ENCODE data around the gene COA4.
A peak's percentile ranks its signal among the peaks of the same experiment; 100 is the strongest.

COA4 gene

DNA sequence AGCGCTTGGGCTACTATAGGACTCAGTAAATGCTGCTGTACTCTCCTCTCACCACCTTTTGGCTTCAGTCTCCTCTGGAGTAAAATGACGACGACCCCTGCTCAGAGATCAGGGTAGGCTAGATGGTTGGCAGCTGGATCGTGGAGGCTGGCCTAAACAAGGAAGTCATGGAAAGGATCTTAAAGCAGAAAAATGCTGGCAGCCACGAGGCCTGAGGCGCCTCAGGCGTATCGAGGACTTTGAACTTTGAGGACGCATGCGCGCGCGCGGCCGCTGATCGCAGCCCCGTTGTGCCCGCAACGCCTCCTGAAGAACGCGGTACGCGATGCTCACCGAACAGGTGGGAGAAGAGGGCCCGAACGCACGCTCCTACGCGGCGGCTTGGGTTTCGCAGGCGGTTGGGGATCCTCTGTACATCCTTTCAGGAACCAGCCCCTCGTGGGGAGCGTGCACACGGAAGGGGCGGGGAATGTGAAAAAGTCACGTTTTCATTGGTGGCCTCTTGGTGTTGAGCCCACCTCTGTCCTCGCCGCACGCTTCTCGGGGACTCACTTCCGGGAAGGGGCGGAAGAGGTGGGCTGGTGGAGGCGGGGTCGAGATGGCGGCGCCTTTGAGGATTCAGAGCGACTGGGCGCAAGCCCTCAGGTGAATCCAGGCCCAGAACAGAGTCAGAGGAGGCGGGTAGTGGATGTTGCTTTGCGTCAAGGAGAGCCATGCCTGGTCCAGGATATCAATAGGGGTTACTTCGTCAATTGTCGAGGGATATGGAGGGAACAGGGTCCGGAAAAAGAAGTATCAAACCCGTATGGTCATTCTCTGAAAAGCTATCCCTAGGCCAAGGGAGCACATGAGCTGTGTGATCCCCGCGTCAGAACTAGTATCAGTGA lies at the start of gene COA4, which contains the start of gene PAAF1:
Gene COA4 (minus strand): TSS at position 423 of the 887 bp plus-strand sequence. CDS start 3,468 bp downstream, outside the sequence.
Gene PAAF1 (plus strand): TSS at position 576 of the 887 bp plus-strand sequence. CDS start 23 bp downstream, at position 599.
- peak; percentile 99 for DNase-seq (ENCODE audit: low read depth, low spot score)

DNA sequence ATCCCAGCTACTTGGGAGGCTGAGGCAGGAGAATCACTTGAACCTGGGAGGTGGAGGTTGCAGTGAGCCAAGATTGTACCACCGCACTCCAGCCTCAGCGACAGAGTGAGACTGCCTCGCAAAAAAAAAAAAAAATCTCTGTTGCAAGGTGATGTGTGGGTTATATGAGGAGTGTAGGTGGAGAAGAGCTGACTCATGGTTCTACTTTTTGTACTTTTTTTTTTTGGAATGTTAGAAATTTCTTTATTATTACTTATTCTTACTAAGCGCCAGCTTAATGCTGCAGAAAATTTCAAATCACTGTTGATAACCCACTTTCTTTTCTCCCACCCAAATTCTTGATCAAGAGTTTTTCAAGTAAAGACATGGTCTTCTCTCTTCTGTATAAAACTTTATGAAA lies 44.5 kb upstream of the COA4 start:
- no peak for DNase-seq (ENCODE audit: low read depth, low spot score)

DNA sequence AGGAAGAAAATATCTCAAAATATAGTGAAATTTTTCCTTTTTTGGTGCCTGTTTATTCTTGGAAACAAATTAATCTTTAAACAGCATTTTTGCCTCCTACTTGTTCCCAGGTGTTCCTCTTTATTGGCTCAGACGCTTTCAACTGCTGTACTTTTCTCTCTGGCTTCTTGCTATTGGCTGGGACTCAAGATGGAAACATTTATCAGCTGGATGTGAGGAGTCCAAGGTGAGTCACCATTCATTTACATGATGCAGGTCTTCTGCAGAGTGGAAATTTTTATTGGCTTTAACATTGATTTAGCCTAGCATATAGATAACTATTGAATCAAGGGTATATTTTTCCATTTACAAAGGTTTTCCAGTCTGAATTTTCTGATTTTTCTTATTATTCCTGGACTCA lies 39.8 kb upstream of the COA4 start:
- DNase-seq (ENCODE audit: low read depth, low spot score): no peak

DNA sequence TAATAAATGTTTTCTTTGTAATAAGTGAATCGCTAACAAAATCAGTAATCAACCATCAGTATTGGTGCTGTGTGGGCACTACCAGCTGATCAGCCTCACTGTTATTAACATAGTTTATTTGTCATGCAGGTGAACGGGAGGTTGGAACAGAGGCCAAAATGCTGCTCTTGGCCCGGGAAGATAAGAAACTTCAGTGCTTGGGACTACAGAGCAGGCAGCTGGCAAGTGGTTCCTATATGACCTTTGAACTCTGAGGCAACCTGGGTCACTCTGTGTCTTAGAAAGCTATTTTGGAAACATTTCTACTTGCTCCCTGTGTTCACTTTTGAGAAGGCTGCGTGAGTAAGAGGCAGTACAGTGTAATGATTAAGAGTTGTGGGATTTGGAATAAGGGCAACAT lies 37.6 kb upstream of the COA4 start:
- no peak for DNase-seq (ENCODE audit: low read depth, low spot score)

DNA sequence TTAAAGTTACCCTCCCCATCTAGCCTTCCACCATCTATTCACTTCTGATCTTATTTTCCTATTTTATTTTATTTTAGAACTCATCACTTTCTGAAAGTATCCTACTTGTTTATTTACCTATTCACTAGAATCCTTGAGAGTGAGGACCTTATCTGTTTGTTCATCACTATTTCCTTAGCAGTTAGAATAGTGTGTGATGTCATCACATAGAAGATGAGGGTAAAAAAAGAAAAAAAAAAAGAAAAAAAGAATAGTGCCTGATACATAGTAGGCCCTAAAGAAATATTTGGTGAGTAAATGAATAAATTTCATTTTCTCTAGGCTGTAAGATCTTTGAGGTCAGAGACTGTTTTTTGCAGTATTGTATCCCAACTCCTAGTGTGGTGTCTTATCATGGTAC lies 36.8 kb upstream of the COA4 start:
- no peak for DNase-seq (ENCODE audit: low read depth, low spot score)

DNA sequence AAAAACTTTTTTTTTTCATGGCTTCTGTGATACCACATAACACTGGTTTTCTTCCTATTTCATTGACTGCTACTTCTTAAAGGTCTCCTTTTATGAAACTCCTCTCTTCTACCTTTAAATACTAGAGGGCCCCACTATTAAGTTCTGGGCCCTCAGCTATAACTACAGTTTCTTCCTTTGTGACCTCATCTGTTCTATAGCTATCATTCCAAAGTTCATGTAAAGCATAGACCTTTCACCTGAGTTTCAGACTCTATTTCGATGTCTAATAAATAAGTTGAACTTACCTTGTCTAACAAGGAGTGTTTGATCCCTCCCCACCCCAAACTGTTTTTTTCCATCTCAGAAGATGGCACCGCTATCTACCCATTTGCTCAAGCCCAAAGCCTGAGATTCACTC lies 35.4 kb upstream of the COA4 start:
- DNase-seq (ENCODE audit: low read depth, low spot score): no peak

DNA sequence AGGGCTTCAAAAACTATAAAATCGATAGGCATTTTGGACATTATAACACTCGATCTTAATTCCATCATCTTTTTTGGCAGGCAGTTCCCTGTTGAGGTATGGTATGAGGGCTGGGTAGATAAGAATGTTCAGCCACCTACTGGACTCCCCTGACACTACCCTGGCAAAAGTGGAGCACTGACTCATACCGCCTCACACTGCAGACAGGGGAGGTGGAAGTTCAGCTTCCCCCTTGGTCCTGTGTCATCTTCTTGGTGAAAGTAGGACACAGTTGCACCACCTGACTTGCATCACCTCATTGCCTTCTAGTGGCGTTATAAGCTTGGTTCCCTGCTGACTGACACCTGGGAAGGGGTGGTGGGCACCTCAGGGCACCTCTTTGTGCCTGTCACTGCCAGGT lies 30.5 kb upstream of the COA4 start:
- DNase-seq (ENCODE audit: low read depth, low spot score): peak; percentile 12

DNA sequence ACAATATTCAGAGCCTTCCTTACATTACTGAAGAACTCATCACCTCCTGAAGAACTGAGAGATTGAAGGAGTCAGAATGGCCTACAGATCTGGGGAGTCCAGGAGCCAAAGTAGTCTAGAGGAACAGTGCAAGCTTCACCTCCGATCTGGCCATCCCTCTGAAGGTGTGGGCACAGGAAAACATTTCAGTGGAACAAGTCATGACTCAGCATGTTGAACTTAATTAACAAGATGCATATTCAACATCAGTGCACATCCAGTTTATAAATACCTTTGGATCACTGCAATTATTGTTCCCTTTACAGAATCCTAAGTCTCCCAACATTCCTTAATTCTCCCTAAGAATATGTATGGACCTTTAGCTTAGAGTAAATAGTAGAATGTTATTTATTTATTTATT lies 25.7 kb upstream of the COA4 start:
- DNase-seq (ENCODE audit: low read depth, low spot score): no peak

DNA sequence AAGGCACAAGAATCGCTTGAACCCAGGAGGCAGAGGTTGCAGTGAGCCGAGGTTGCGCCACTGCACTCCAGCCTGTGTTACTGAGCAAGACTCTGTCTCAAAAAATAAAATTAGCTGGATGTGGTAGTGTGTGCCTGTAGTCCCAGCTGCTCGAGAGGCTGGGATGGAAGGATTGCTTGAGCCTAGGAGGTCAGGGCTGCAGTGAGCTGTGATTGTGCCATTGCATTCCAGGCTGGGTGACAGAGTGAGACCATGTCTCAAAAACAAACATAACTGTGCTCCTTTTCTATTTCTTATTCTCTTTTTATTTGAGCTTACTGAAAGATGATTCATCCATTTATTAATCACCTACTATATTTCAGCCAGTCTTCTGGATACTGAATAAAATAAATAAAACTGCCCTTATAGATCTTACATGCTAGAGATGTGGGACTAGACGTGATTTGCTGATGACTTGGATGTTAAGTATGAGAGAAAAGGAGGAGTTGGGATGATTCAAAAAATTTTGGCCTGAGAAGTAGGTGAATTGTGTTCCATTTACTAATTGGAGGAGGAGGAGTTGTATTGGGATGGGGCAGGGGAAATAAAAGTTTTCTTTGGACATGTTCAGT lies 18.2 kb upstream of the COA4 start:
- no peak for DNase-seq (ENCODE audit: low read depth, low spot score)

DNA sequence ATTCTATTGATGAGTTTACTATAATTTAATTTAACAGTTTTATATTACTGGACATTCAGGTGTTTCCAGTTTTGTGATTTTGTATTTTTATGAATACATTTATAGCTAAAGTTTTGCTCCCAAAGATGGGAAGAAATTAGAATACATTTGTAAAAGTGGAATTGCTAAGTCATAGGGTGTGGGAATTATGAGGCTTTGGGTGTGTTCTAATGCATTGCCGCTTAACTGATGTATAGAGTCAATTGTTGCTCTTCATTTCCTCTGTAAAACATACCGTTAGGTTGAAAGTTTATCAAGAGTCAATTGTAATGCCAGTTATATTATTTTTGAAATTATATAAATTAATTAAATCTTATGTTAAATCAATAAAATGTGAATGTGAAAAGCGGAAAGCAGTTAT lies 16.4 kb upstream of the COA4 start:
- DNase-seq (ENCODE audit: low read depth, low spot score): no peak

DNA sequence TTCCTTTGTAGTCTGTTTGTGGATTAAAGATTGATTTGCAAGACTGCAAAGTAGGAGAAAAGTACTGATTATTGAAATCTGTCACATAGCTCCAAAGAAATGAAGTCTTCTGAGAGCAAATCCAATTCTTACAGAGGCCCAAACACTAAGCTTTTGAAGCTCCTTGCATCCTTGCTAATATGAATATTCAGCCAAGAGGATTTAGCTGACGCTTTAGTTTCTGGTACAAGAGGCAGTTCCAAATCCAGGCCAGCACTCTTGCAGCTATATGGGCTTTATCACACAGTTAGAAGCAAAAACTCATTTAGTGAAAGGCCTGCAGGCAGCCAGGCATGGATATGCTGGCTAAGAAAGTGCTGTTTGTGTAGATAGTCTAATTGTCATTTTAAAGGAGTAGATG lies 12.9 kb upstream of the COA4 start:
- no peak for DNase-seq (ENCODE audit: low read depth, low spot score)

DNA sequence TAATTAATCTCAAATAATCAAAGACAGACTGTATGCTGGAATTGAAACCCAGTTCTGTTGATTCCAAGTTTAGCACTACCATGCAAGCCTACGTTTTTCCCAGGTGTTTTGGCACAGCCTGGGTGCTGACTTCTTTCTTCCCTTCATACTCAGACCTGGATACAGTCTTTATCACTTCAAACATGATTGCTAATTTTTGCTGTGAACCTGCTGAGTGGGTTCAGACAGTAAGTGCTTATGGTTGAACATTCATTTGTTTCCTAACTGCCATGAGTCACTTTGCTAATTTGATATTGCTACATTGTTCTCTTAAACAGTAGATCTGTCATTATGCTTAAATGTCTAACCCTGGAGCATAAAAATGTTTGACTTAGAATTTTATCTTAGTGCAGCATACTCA lies 12.4 kb upstream of the COA4 start:
- no peak for DNase-seq (ENCODE audit: low read depth, low spot score)

DNA sequence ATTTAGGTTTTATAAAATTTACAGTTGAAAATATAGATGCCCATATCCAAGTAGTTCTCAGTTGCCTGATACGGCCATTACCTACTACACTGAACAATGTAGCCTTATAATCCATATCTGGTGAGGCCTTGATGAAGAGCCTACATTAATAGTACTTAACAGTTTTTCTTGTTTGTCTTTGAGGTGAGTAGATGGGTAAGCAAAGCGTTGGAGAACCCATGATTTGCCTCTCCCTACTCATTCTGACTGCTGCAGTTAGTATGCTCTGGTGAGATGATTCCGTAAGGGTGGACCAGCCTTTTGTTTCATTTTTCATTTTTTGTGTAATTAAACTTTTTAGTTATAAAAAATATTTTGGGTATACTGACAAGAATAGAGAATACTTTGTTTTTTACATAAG lies 11.6 kb upstream of the COA4 start:
- no peak for DNase-seq (ENCODE audit: low read depth, low spot score)

DNA sequence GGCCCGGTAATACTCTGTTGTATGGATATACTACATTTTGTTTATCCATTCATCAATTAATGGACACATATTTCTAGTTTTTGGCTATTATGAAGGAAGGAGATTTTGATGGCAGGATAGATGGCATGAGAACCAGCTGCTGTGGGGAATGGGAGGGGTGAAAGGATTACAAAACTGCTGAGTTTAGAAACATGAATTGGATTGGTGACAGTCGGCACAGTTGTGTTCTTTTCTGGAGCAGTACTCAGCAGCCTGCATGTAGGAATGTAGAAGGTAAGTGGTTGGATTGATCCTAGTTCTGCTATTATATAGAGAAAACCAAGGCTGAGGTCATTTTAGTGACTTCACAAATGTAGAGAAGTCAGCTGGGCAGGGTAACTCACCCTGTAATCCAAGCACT lies 7.2 kb upstream of the COA4 start:
- no peak for DNase-seq (ENCODE audit: low read depth, low spot score)

DNA sequence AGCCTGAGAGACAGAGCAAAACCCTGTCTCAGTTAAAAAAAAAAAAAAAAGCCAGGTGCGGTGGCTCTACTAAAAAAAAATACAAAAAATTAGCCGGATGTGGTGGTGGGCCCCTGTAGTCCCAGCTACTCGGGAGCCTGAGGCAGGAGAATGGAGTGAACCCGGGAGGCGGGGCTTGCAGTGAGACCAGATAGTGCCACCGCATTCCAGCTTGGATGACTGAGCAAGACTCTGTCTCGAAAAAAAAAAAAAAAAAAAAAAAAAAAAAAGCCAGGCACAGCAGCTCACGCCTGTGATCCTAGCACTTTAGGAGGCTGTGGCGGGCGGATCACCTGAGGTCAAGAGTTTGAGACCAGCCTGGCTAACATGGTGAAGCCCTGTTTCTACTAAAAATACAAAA lies 3.8 kb upstream of the COA4 start:
- DNase-seq (ENCODE audit: low read depth, low spot score): peak; percentile 93

DNA sequence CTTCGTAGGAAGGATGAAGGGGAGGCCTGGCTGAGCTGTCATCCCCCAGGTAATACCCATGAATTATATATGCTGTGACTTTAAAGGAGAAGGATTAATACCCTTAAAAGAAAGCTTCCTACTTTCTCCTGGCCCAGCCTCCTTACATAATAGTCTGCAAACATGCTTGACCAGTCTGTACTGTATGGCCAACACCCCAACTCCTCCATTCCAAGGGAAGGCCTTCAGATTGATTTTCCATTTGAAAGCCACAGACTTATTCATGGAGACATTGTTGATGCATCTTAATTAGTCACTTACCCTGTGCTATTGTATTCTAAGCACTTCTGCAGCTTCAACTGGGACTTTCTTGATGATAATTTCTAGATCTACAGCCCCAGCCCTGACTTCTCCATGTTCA lies 2.1 kb upstream of the COA4 start:
- DNase-seq (ENCODE audit: low read depth, low spot score): no peak

DNA sequence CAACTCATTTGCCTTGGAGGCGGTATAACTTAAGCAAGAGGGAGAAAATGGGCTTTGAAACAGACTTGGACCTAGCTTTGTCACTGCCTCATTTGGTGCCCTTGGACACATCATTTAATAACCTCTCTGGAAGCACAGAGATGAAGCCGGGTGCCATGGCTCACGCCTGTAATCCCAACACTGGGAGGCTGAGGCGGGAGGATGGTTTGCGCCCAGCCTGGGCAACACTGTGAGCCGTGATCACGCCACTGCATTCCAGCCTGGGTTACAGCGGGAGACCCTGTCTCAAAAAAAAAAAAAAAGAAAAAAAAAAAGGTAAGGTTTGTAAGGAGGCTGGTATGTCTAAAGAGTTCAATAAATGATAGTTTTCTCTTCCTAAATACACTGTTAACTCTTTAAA lies 806 bp downstream of the COA4 start:
- DNase-seq (ENCODE audit: low read depth, low spot score): peak; percentile 39

DNA sequence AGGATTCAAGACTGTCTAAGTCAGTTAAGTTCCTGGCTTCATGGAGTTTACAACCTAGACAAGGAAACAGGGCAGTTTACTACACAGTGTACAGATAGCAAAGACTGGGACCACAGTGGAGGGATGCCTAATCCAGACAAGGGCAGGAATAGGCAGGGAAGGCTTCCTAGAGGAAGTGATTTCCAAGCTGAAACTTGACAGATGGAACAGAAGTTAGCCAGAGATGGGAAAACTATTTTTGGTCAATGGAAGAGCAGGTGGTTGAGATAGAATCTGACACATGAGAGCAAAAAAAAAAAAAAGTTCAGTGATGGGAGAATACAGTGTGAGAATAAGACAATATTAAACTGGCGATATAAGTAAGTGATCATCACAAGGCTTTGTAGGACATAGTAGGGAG lies 1.3 kb downstream of the COA4 start:
- DNase-seq (ENCODE audit: low read depth, low spot score): no peak

DNA sequence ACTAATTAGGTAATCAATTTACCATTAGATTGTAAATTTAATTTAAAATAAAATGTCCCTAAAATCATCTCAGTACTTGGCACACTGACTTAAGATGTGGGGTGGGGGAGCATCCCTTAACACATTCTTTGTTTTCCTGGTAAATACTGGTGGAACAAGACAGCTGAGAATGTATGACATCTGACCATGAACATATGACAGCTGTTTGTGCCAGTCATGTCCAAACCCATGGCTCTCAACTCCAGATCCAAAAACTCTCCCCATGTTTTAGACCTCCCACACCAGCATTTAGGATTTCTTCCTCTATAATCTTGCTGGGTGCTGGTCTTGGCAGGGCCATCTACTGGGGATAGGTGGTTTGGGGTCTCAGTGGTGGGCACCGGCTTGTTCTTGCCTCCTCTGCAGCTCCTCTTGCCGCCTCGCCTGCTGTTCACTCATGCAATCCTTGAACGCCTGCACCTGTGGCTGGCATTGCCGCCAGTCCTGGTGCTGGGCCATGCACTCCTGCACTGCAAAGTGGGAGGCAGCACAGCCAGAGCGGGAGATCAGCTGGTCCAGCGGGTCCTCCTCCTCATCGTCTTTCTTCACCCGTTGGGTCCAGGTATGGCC lies 3.8 kb downstream of the COA4 start:
- DNase-seq (ENCODE audit: low read depth, low spot score): no peak

DNA sequence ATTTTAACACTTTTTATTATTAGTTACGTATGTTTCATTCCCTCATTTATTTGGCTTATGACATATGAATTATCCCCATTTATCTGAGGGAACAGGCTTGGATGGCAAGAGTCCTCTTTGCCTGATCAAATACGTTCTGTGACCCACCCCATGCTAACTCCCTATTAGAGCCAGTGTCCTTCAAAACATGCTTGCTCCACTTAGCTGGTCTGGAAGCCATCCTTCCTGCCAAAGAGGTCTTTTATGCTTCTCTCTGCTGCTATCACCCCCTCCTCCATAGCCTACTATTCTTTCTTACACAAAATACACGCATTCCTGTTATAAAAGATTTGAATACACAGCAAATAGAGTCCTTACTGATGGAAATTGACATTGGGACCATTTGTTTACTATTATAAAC lies 6.4 kb downstream of the COA4 start:
- no peak for DNase-seq (ENCODE audit: low read depth, low spot score)

DNA sequence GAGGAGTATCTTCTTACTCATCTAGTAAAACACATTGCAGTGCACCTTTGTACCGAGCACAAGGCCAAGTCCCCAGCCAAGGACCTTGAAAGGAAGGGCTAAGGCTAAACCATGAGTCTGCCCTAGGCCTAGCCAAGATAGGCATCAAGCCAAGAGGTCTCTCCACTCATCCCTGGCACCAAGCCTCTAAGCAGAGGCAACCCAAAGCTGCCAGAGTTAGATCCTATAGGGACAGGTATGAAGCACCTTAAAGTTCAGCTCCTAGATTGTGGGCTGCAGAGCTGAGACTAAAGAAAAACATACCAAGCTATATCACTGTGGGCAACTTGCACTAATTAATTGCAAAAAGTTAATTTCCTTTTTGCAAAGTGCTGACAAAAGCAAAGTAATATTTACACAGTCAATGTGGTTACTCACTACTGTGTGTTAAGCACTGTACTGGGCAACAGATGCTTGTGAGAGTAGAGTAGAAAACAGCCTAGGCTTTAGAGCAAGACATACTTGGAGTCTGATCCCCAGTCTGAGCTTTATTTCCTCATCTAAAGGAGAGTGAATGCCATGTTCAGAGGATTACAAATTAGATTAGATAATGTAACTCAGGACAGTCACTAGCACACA lies 7.2 kb downstream of the COA4 start:
- DNase-seq (ENCODE audit: low read depth, low spot score): no peak

DNA sequence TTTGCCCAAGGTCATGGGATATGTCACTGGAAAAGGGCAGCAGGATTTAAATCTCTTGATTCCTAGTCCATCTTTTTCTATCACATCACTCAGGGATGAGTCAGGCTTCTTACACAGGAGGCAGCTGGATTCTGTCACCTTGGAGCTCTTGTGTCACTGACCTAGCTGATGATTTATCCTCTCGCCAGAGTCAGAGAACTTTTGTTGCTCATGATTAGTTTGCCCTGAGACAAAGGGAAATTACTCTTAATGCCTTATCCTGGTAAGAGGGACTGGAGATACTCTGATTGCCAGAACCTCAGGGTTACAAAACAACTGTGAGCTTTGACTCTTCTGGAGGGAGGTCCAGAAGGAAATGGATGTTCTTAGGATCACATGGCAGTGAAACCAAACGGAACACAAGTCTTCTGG lies 10.1 kb downstream of the COA4 start:
- DNase-seq (ENCODE audit: low read depth, low spot score): peak; percentile 24
